ENCODE measurements around the gene SHC3.

The SHC3 gene

GRCh38 chr9:89154218-89154617, 24.4 kb downstream of the SHC3 start:
- DNase-seq (ENCODE audit: low read depth in 2 of 2): no peak

GRCh38 chr9:89153232-89154017, 25.2 kb downstream of the SHC3 start:
- peak; percentile 27 to 38 for DNase-seq (ENCODE audit: low read depth in 2 of 2)

- DNase-seq (ENCODE audit: low read depth in 2 of 2): no peak
Measured at GRCh38 chr9:89149726-89150125, 28.9 kb downstream of the SHC3 start.

GRCh38 chr9:89145097-89145496, 33.5 kb downstream of the SHC3 start:
- DNase-seq (ENCODE audit: low read depth in 2 of 2): no peak

GRCh38 chr9:89144238-89144637, 34.4 kb downstream of the SHC3 start:
- no peak for DNase-seq (ENCODE audit: low read depth in 2 of 2)

- no peak for DNase-seq (ENCODE audit: low read depth in 2 of 2)
Measured at GRCh38 chr9:89143266-89143665, 35.4 kb downstream of the SHC3 start.

- no peak for DNase-seq (ENCODE audit: low read depth in 2 of 2)
Measured at GRCh38 chr9:89139455-89139854, 39.2 kb downstream of the SHC3 start.

GRCh38 chr9:89138463-89139390, 39.9 kb downstream of the SHC3 start:
- DNase-seq (ENCODE audit: low read depth in 2 of 2): no peak

GRCh38 chr9:89137542-89138462, 40.8 kb downstream of the SHC3 start:
- peak; percentile 6 to 19 for DNase-seq (ENCODE audit: low read depth in 2 of 2)

- no peak for DNase-seq (ENCODE audit: low read depth in 2 of 2)
Measured at GRCh38 chr9:89135591-89136166, 42.9 kb downstream of the SHC3 start.

- DNase-seq (ENCODE audit: low read depth in 2 of 2): no peak
Measured at GRCh38 chr9:89134709-89135108, 43.9 kb downstream of the SHC3 start.

- DNase-seq (ENCODE audit: low read depth in 2 of 2): no peak
Measured at GRCh38 chr9:89122949-89123348, 55.7 kb downstream of the SHC3 start.

GRCh38 chr9:89120704-89121103, 57.9 kb downstream of the SHC3 start:
- no peak for DNase-seq (ENCODE audit: low read depth in 2 of 2)

- no peak for DNase-seq (ENCODE audit: low read depth in 2 of 2)
Measured at GRCh38 chr9:89116805-89117192, 61.8 kb downstream of the SHC3 start.

- DNase-seq (ENCODE audit: low read depth in 2 of 2): no peak
Measured at GRCh38 chr9:89116064-89116804, 62.4 kb downstream of the SHC3 start.

- no peak for DNase-seq (ENCODE audit: low read depth in 2 of 2)
Measured at GRCh38 chr9:89115426-89115825, 63.2 kb downstream of the SHC3 start.

GRCh38 chr9:89114741-89115140, 63.9 kb downstream of the SHC3 start:
- no peak for DNase-seq (ENCODE audit: low read depth in 2 of 2)

- DNase-seq (ENCODE audit: low read depth in 2 of 2): no peak
Measured at GRCh38 chr9:89113851-89114250, 64.8 kb downstream of the SHC3 start.

GRCh38 chr9:89112243-89112642, 66.4 kb downstream of the SHC3 start:
- no peak for DNase-seq (ENCODE audit: low read depth in 2 of 2)

GRCh38 chr9:89109666-89110065, 69.0 kb downstream of the SHC3 start:
- no peak for DNase-seq (ENCODE audit: low read depth in 2 of 2)

GRCh38 chr9:89107406-89107805, 71.2 kb downstream of the SHC3 start:
- no peak for DNase-seq (ENCODE audit: low read depth in 2 of 2)

Data from stimulated activated CD4-positive, alpha-beta T cell treated with anti-CD3 and anti-CD28 coated beads, Interleukin-4, amount 100 ng/mL, for 48 hours (primary cell).